Ammon's horn (tissue), 1 donor: ENCODE measurements around the gene A4GNT.
"Not testable (repeated sequence)": the region's sequence is repeated elsewhere in the genome, so short reads cannot be mapped to it uniquely, and the experiment has no call there.

ENCODE experiments used
- DNase-seq: peaks from one replicate; pipeline ENCODE4 v3.0.0-alpha.2; 2016; ENCODE audit warnings: low spot score

The A4GNT gene

GRCh38 chr3:138118612-138119422 lies 13.4 kb downstream of the A4GNT start:
- DNase-seq = peak; percentile 81

- DNase-seq = peak; percentile 49
Observed at GRCh38 chr3:138114988-138115971, 16.9 kb downstream of the A4GNT start, which contains the start of gene DZIP1L. TSS of gene DZIP1L (minus strand) at chr3:138115608. CDS start at chr3:138103971, 11,637 bp downstream.

- DNase-seq = peak; percentile 10
Observed at GRCh38 chr3:138114431-138114918, 17.7 kb downstream of the A4GNT start.

DNA sequence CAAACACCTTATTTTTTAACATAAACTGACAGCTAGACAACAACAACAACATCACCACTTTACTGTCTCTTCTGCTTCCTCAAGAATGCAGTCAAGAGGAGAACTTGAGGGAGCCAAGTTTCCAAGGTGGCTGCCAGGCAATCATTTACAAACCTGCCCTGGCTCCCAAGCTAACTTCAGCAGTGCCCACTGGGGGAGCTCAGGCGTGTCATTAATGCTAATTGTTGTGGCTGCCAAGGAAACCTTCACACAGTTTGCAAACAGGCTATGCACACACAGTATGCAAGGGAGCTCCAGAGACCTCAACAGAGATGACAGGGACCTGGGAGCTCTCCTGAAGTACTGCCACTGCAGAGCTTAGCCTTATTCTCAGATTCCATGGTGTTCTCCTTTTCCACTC lies 18.9 kb downstream of the A4GNT start:
- DNase-seq = no peak

- no peak for DNase-seq
Observed at GRCh38 chr3:138112362-138112761, 19.8 kb downstream of the A4GNT start.

- no peak for DNase-seq
Observed at GRCh38 chr3:138105598-138105997, 26.6 kb downstream of the A4GNT start.

DNA sequence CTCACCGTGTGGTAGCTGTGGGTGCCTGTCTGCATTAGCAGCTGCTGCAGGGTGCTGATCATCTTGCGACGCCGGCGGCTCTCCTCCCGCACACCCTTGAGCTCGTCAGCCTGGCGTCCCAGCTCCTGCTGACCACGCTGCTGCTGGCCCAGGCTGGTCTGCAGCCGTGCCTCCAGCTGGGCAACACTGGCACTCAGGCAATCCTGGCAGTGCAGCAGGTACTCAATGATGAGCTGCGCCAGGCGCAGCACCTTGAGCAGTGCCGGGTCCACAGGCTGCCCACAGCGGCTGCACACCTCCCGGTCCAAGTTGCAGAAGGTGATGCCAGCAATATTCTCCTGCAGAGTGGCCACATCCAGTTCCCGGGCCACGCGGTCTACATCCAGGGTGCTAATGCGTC lies 28.7 kb downstream of the A4GNT start:
- no peak for DNase-seq

DNA sequence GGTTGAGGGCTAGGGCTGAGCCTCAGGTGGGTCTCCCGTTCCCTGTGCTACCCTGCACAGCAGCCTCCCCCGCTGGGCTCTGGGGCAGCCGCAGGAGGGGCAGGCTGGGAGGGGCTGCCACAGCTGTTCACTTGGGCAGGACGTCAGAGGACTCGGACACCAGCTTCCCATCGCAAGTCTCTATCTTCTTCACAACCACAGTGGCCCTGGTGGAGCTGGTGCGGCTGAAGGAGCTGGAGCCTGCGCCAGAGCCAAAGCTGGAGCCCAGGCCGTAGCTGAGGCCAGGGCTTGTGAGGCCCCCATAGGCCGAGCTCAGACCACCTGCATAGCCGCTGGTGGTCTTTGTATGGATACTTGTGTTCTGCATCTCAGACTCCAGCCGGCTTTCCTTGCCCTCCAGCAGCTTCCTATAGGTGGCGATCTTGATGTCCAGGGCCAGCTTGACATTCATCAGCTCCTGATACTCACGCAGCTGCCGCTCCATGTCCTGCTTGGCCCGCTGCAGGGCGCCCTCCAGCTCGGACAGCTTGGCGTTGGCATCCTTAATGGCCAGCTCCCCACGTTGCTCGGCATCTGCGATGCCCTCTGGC lies 30.7 kb downstream of the A4GNT start:
- not testable (repeated sequence) for DNase-seq

DNA sequence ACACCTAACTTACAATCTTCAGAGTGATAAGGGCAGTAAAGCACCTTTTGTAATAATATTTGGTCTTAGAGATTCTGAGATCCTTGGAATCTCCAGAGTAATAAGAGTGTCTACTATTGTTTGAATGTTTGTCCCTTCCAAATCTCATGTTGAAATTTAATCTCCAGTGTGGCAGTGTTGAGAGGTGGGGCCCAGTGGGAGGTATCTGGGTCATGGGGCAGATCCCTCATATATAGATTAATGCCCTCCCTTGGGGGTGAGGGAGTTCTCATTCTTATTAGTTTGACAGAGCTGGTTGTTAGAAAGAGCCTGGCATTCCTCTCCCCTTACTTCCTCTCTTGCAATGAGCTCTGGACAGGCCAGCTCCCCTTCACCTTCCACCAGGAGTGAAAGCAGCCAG lies 32.8 kb downstream of the A4GNT start:
- no peak for DNase-seq

- DNase-seq = no peak
Observed at GRCh38 chr3:138097192-138098172, 34.7 kb downstream of the A4GNT start.

GRCh38 chr3:138093721-138094120 lies 38.5 kb downstream of the A4GNT start:
- no peak for DNase-seq

GRCh38 chr3:138092023-138092422 lies 40.2 kb downstream of the A4GNT start:
- DNase-seq = no peak

GRCh38 chr3:138089091-138089490 lies 43.1 kb downstream of the A4GNT start:
- no peak for DNase-seq

GRCh38 chr3:138085745-138086144 lies 46.4 kb downstream of the A4GNT start:
- DNase-seq = not testable (repeated sequence)

GRCh38 chr3:138084196-138084595 lies 48.0 kb downstream of the A4GNT start:
- DNase-seq = no peak

DNA sequence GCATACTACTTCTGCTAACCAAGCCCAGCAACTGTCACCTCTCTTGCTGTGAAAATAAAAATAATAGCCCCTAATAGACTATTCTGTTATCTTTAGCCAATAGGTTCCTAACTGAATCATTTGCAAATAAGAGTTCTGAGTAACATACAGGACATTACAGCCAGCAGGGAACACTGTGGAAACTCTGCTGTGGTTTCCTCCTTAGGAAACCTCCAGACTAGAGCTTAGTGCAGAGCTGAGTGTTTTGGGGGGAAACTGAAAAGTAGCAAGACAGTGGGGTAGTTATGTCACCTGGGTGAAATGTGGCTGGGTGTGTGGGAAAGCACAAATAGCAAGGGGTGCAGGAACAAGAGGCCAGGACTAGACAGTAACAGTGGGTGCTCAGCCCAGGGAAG lies 49.2 kb downstream of the A4GNT start:
- no peak for DNase-seq

- DNase-seq = no peak
Observed at GRCh38 chr3:138082085-138082991, 49.9 kb downstream of the A4GNT start.

DNA sequence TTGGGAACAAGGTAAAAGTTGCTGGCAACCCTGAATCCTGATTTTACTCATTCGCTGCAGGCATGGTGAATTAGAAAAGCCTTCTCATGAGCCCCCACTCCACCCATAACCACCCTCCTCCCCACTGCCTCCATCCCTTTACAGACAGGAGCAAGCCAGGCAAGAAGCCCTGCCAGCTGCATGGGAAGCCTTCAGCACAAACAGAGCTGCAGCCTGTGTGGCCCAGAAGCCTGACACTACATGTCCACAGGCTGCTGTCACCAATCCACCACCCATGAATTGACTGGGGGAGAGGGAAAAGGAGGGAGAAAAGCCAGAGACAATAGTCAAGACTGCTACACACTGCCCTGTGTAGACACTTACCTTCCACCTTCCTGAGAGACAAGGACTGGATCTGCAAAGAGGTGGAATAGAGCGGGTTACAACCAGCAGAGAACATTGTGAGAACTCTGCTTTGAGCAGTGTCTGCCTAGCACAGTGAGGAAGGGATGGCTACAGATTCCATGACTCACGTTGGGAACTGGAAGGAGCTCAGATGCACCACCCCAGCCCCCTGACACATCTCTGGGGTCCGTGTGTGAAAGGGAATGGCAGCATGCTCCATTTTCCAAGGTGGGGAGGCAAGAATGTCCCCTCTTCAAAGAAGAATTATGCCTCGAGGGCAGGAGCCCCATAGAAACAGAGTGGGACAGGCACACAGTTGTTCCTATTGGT lies 50.7 kb downstream of the A4GNT start:
- DNase-seq = no peak

DNA sequence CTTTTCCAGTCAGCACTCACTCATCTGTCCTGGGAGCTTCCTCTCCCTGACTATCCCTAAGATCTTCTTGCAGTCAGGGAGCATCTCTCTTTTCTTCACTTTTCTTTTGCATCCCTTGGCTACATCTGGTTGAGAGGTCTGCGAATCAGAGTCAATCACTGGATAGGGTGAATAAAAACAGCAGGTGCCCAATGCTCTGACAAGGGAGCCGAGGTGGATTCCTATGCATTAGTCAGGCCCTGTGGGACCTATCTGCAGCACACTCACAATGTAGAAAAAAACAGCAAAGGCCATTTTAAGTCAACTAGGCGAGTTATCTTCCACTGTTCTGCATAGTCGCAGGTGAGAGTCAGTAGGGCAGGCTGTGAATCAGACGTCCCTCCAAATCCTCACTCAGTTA lies 52.3 kb downstream of the A4GNT start:
- no peak for DNase-seq
